HepG2 (cell line): ENCODE data around the gene MMP24OS. TPM values are rescaled to one million over a fixed set of nuclear protein-coding genes. Genes with fewer than 3 reads are reported as not detected.

Source experiments
- JARID2 ChIP-seq: sonication (generic); formaldehyde crosslinking; IDR thresholded peaks from 2 replicates; pipeline ENCODE4 v1.8.1; 2023; ENCODE audit warnings: missing genetic modification reagents, inconsistent platforms; ENCODE audit not compliant: insufficient replicate concordance
- SMYD3 ChIP-seq: sonication (generic); formaldehyde crosslinking; IDR thresholded peaks from 2 replicates; pipeline ENCODE4 v1.8.1; 2023; ENCODE audit warnings: mild to moderate bottlenecking, missing genetic modification reagents
- SRF ChIP-seq: IDR thresholded peaks from 2 replicates; pipeline ENCODE4 v1.6.1; 2011; ENCODE audit warnings: mild to moderate bottlenecking, low read depth, low read length, moderate library complexity
- ZNF136 ChIP-seq: sonication (generic); formaldehyde crosslinking; IDR thresholded peaks from 2 replicates; pipeline ENCODE4 v1.8.1; 2022; ENCODE audit warnings: low read depth, mild to moderate bottlenecking, moderate library complexity, missing genetic modification reagents
- ZNF256 ChIP-seq: sonication (generic); formaldehyde crosslinking; conservative IDR thresholded peaks from 2 replicates; pipeline ENCODE4 v1.4.0; 2020; ENCODE audit warnings: missing genetic modification reagents
- ZNF264 ChIP-seq: sonication (generic); formaldehyde crosslinking; IDR thresholded peaks from 2 replicates; pipeline ENCODE4 v1.4.0; 2020; ENCODE audit warnings: missing genetic modification reagents
- ZNF619 ChIP-seq: sonication (generic); formaldehyde crosslinking; IDR thresholded peaks from 2 replicates; pipeline ENCODE4 v1.4.0; 2020; ENCODE audit warnings: mild to moderate bottlenecking, missing genetic modification reagents
- polyA plus RNA-seq, 8 experiments: library from polyadenylated mRNA; depleted of rRNA in 3 of 8; stranded (reverse) in 7 of 8; unstranded in 1 of 8; fragments of >200 nt; fragmentation: Illumina TruSeq in 4 of 8; extraction: Trizol in 4 of 8; gene quantifications; 2 replicates each; pipeline versions ENCODE4 v1.2.1 to v1.2.3, GENCODE V29; 2011 to 2016; ENCODE audit warnings: low read depth in 4 of 8, missing spikeins in 1 of 8, mixed read lengths in 1 of 8; ENCODE audit not compliant: insufficient read depth in 1 of 8
- total RNA-seq, 5 experiments: library from RNA; depleted of rRNA; stranded (reverse); fragments of >200 nt; fragmentation: Illumina TruSeq; extraction: Trizol; gene quantifications; 2 replicates each; pipeline ENCODE4 v1.2.3, GENCODE V29; 2016; ENCODE audit warnings: low read depth in 1 of 5
- TF ChIP-seq, protein P1 (sequence below): sonication (generic); formaldehyde crosslinking; IDR thresholded peaks from 2 replicates; pipeline ENCODE4 v1.5.1; 2020; ENCODE audit warnings: mild to moderate bottlenecking, missing genetic modification reagents, moderate library complexity
- TF ChIP-seq, protein P2 (sequence below): sonication (generic); formaldehyde crosslinking; IDR thresholded peaks from 2 replicates; pipeline ENCODE4 v1.4.0; 2020; ENCODE audit warnings: missing genetic modification reagents
- TF ChIP-seq, protein P3 (sequence below): IDR thresholded peaks from 2 replicates; pipeline ENCODE4 v1.6.1; 2016; ENCODE audit warnings: low read depth
- TF ChIP-seq, protein P4 (sequence below): sonication (generic); formaldehyde crosslinking; IDR thresholded peaks from 2 replicates; pipeline ENCODE4 v1.4.0; 2020; ENCODE audit warnings: mild to moderate bottlenecking, missing genetic modification reagents
- TF ChIP-seq, protein P5 (sequence below): sonication (generic); formaldehyde crosslinking; IDR thresholded peaks from 2 replicates; pipeline ENCODE4 v1.4.0; 2020; ENCODE audit warnings: missing genetic modification reagents
- TF ChIP-seq, protein P6 (sequence below): sonication (generic); formaldehyde crosslinking; IDR thresholded peaks from 2 replicates; pipeline ENCODE4 v1.4.0; 2020; ENCODE audit warnings: missing genetic modification reagents, mild to moderate bottlenecking, borderline replicate concordance

Gene MMP24OS
- total and polyA plus RNA-seq, 2 of the 13 experiments (the other 11 are each of a cell fraction or from before 2014, with no cell fraction given), result 6.0 to 8.5 TPM

DNA sequence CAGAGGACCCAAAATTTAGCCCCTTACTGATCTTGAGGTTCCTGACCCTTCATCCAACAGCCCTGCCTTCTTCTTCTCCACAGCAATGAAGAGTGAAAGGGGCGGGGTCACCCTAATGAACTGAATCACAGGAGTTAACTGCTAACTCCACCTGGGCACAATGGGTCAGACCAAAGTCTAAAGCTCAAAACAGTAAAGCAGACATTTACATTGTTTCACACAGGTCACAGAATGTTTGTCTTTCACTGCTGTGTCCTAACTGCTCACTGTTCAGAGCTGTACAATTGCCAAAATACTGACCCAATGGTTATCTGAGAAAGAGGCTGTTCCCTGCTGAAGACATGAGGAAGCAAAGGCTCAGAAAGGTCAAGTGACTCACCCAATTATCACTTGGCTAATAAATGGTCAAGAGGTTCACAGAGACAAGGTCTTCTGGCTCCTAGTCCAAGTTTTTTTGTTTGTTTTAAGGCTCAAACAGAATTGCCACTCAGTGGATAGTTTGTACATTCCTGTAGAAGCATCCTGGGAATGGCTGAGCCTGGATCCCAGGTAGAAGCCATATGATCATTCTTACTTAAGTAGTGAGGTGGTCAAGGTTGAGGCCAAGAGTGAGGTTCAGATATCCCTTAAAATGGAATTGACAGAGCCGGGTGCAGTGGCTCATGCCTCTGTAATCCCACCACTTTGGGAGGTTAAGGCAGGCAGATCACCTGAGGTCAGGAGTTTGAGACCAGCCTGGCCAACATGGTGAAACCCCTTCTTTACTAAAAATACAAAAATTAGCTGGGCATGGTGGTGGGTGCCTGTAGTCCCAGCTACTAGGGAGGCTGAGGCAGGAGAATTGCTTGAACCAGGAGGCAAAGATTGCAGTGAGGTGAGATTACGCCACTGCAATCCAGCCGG is 49.4 kb upstream of the MMP24OS start (continued):
- TF ChIP-seq, protein P1, sequence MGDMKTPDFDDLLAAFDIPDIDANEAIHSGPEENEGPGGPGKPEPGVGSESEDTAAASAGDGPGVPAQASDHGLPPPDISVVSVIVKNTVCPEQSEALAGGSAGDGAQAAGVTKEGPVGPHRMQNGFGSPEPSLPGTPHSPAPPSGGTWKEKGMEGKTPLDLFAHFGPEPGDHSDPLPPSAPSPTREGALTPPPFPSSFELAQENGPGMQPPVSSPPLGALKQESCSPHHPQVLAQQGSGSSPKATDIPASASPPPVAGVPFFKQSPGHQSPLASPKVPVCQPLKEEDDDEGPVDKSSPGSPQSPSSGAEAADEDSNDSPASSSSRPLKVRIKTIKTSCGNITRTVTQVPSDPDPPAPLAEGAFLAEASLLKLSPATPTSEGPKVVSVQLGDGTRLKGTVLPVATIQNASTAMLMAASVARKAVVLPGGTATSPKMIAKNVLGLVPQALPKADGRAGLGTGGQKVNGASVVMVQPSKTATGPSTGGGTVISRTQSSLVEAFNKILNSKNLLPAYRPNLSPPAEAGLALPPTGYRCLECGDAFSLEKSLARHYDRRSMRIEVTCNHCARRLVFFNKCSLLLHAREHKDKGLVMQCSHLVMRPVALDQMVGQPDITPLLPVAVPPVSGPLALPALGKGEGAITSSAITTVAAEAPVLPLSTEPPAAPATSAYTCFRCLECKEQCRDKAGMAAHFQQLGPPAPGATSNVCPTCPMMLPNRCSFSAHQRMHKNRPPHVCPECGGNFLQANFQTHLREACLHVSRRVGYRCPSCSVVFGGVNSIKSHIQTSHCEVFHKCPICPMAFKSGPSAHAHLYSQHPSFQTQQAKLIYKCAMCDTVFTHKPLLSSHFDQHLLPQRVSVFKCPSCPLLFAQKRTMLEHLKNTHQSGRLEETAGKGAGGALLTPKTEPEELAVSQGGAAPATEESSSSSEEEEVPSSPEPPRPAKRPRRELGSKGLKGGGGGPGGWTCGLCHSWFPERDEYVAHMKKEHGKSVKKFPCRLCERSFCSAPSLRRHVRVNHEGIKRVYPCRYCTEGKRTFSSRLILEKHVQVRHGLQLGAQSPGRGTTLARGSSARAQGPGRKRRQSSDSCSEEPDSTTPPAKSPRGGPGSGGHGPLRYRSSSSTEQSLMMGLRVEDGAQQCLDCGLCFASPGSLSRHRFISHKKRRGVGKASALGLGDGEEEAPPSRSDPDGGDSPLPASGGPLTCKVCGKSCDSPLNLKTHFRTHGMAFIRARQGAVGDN (CRISPR knock-in tag), result no peak; the same call in 1 of the 2 replicates
- TF ChIP-seq, protein P2, sequence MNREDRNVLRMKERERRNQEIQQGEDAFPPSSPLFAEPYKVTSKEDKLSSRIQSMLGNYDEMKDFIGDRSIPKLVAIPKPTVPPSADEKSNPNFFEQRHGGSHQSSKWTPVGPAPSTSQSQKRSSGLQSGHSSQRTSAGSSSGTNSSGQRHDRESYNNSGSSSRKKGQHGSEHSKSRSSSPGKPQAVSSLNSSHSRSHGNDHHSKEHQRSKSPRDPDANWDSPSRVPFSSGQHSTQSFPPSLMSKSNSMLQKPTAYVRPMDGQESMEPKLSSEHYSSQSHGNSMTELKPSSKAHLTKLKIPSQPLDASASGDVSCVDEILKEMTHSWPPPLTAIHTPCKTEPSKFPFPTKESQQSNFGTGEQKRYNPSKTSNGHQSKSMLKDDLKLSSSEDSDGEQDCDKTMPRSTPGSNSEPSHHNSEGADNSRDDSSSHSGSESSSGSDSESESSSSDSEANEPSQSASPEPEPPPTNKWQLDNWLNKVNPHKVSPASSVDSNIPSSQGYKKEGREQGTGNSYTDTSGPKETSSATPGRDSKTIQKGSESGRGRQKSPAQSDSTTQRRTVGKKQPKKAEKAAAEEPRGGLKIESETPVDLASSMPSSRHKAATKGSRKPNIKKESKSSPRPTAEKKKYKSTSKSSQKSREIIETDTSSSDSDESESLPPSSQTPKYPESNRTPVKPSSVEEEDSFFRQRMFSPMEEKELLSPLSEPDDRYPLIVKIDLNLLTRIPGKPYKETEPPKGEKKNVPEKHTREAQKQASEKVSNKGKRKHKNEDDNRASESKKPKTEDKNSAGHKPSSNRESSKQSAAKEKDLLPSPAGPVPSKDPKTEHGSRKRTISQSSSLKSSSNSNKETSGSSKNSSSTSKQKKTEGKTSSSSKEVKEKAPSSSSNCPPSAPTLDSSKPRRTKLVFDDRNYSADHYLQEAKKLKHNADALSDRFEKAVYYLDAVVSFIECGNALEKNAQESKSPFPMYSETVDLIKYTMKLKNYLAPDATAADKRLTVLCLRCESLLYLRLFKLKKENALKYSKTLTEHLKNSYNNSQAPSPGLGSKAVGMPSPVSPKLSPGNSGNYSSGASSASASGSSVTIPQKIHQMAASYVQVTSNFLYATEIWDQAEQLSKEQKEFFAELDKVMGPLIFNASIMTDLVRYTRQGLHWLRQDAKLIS (CRISPR knock-in tag), result 0 out of 2 replicates have a peak, but pooled peaks have one; percentile 13
- TF ChIP-seq, protein P3, sequence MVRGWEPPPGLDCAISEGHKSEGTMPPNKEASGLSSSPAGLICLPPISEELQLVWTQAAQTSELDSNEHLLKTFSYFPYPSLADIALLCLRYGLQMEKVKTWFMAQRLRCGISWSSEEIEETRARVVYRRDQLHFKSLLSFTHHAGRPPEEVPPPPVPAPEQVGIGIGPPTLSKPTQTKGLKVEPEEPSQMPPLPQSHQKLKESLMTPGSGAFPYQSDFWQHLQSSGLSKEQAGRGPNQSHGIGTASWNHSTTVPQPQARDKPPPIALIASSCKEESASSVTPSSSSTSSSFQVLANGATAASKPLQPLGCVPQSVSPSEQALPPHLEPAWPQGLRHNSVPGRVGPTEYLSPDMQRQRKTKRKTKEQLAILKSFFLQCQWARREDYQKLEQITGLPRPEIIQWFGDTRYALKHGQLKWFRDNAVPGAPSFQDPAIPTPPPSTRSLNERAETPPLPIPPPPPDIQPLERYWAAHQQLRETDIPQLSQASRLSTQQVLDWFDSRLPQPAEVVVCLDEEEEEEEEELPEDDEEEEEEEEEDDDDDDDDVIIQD (CRISPR knock-in tag), result peak; percentile 98
- TF ChIP-seq, protein P4, sequence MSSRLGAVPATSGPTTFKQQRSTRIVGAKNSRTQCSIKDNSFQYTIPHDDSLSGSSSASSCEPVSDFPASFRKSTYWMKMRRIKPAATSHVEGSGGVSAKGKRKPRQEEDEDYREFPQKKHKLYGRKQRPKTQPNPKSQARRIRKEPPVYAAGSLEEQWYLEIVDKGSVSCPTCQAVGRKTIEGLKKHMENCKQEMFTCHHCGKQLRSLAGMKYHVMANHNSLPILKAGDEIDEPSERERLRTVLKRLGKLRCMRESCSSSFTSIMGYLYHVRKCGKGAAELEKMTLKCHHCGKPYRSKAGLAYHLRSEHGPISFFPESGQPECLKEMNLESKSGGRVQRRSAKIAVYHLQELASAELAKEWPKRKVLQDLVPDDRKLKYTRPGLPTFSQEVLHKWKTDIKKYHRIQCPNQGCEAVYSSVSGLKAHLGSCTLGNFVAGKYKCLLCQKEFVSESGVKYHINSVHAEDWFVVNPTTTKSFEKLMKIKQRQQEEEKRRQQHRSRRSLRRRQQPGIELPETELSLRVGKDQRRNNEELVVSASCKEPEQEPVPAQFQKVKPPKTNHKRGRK (CRISPR knock-in tag), result no peak
- TF ChIP-seq, protein P5, sequence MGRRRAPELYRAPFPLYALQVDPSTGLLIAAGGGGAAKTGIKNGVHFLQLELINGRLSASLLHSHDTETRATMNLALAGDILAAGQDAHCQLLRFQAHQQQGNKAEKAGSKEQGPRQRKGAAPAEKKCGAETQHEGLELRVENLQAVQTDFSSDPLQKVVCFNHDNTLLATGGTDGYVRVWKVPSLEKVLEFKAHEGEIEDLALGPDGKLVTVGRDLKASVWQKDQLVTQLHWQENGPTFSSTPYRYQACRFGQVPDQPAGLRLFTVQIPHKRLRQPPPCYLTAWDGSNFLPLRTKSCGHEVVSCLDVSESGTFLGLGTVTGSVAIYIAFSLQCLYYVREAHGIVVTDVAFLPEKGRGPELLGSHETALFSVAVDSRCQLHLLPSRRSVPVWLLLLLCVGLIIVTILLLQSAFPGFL (CRISPR knock-in tag), result no peak
- TF ChIP-seq SMYD3 (CRISPR knock-in tag) (peak; percentile 8), ZNF264 (peak; percentile 98), ZNF256 (CRISPR knock-in tag) (0 out of 2 replicates have a peak, but pooled peaks have one; percentile 19), JARID2 (no peak), ZNF619 (CRISPR knock-in tag) (peak; percentile 89), ZNF136 (CRISPR knock-in tag) (peak; percentile 29; the same call in 1 of the 2 replicates), SRF (0 out of 2 replicates have a peak, but pooled peaks have one; percentile 11)
- TF ChIP-seq, protein P6, sequence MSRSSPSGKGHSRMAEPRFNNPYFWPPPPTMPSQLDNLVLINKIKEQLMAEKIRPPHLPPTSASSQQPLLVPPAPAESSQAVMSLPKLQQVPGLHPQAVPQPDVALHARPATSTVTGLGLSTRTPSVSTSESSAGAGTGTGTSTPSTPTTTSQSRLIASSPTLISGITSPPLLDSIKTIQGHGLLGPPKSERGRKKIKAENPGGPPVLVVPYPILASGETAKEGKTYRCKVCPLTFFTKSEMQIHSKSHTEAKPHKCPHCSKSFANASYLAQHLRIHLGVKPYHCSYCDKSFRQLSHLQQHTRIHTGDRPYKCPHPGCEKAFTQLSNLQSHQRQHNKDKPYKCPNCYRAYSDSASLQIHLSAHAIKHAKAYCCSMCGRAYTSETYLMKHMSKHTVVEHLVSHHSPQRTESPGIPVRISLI (CRISPR knock-in tag), result peak; percentile 78
